ENCODE results near the gene ZIC2. TPM values are rescaled to one million over a fixed set of nuclear protein-coding genes. Genes with fewer than 3 reads are reported as not detected.

Gene ZIC2
- total and polyA plus RNA-seq, 4 donors = 0.18 TPM; not detected in 3

GRCh38 chr13:99992949-99993351, 11.4 kb downstream of the ZIC2 start:
- intact Hi-C loops (cut with DNase I) = no loop called here
- no peak for ATAC-seq (ENCODE audit: low FRiP score)
- no peak for DNase-seq
- no peak overlapping the region for H3K27ac ChIP-seq (ENCODE audit: low read depth in 1 of 2, low read length in 2 of 2)
- H3K36me3 ChIP-seq (ENCODE audit: control insufficient read depth in 1 of 2, insufficient read depth in 2 of 2, low read length in 1 of 2) = no peaks in the 10 kb centered on the region
- H3K27me3 ChIP-seq (ENCODE audit: control insufficient read depth in 1 of 2, insufficient read depth in 2 of 2, low read length in 1 of 2) = no peaks in the 10 kb centered on the region
- H3K9me3 ChIP-seq (ENCODE audit: control insufficient read depth, low read length) = no peaks in the 10 kb centered on the region
- H3K4me1 ChIP-seq (ENCODE audit: control insufficient read depth in 1 of 2, insufficient read depth in 2 of 2, low read length in 2 of 2) = no peaks in the 10 kb centered on the region
- 9 to 18% methylated on average over 3 of the region's 3 CpGs for WGBS, 2 donors
- H3K4me3 ChIP-seq (ENCODE audit: low read length in 2 of 2) = no peak overlapping the region

DNA sequence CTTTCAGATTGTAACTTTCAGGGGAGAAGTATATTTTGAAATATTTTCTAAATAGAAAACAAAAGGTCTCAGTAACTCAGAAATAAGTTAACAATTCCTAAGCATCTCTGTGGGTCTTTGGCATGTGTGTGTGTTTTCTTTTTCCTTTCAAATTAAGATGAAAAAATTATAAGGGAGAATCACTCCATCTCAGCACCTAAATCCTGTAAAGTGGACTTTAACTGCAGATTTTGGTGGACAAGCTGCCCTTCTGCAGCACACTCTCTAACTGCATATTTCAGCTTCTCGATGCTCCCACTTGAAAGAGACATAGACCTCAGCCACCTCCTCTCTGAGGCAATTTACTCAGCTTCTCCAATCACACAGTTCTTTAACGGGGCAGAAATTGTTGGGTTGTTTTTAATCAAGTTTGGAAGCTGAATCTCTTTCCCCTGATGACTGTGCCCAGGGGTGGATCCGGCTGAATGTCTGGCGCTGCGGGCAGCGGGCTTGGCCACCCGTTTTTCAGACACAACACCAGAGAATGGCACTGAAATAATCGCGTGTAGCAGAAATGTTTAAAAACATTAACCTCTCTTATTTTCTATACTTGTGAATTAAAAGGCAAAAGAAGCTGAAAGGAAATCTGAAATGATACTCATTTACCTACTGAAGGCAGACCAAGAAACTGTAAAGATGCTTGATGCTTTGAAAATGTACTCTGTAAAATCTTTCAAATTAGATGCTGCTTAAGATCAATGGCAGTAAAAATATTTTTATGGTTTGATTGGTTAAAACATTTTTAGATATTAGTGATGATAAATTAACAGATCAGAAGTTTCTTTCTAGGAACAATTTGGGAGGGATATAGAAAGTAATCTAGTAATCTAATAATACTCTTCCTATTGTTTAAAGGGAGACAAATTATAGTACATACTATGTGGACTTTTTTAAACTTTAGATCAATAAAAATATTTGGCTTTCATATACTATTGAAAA, 12.4 kb downstream of the ZIC2 start:
- intact Hi-C loops (cut with DNase I) = no loop called here
- DNase-seq (no peak), ATAC-seq (ENCODE audit: low FRiP score) (no peak)
- Histone ChIP-seq H3K4me1 (ENCODE audit: control insufficient read depth in 1 of 2, insufficient read depth in 2 of 2, low read length in 2 of 2) (no peaks in the 10 kb centered on the region), H3K9me3 (ENCODE audit: control insufficient read depth, low read length) (no peaks in the 10 kb centered on the region), H3K4me3 (ENCODE audit: low read length in 2 of 2) (no peak overlapping the region), H3K27me3 (ENCODE audit: control insufficient read depth in 1 of 2, insufficient read depth in 2 of 2, low read length in 1 of 2) (no peaks in the 10 kb centered on the region), H3K27ac (ENCODE audit: low read depth in 1 of 2, low read length in 2 of 2) (no peak overlapping the region), H3K36me3 (ENCODE audit: control insufficient read depth in 1 of 2, insufficient read depth in 2 of 2, low read length in 1 of 2) (no peaks in the 10 kb centered on the region)
- WGBS, 2 donors = 15 to 27% methylated on average over 9 of the region's 9 CpGs

- intact Hi-C loops (cut with DNase I) = no loop called here
- Histone ChIP-seq H3K27me3 (ENCODE audit: control insufficient read depth in 1 of 2, insufficient read depth in 2 of 2, low read length in 1 of 2) (no peaks in the 10 kb centered on the region), H3K4me3 (ENCODE audit: low read length in 2 of 2) (no peak overlapping the region)
Measured at GRCh38 chr13:99994638-99995020, 13.0 kb downstream of the ZIC2 start.

DNA sequence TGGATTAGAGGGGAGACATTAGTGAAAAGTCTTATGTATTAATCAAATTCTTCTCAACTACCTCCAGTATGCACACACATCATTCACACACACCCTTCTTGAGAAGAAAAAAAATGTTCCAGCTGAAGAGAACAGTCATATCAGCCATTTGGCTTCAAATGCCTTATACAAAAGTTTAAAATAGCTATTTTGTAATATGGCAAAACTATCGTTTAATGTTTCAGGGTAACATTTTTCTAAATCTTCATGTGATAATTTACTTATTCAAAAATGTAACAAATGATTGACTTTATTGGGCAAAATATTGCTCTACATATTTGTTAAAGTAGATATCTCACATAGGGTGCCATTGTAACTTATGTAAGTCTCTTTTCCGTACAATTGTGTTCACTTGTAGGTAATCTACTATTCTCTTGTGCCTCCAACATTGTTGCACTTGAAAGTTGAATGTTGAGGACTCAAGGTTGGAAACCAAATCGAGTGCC, 13.6 kb downstream of the ZIC2 start:
- DNase-seq = no peak
- no peaks in the 10 kb centered on the region for H3K4me1 ChIP-seq (ENCODE audit: control insufficient read depth in 1 of 2, insufficient read depth in 2 of 2, low read length in 2 of 2)
- 27 to 29% methylated on average over 3 of the region's 3 CpGs for WGBS, 2 donors
- H3K36me3 ChIP-seq (ENCODE audit: control insufficient read depth in 1 of 2, insufficient read depth in 2 of 2, low read length in 1 of 2) = no peaks in the 10 kb centered on the region
- ATAC-seq (ENCODE audit: low FRiP score) = no peak
- no peak overlapping the region for H3K4me3 ChIP-seq (ENCODE audit: low read length in 2 of 2)
- H3K27ac ChIP-seq (ENCODE audit: low read depth in 1 of 2, low read length in 2 of 2) = no peak overlapping the region
- intact Hi-C loops (cut with DNase I) = no loop called here
- no peaks in the 10 kb centered on the region for H3K9me3 ChIP-seq (ENCODE audit: control insufficient read depth, low read length)
- no peaks in the 10 kb centered on the region for H3K27me3 ChIP-seq (ENCODE audit: control insufficient read depth in 1 of 2, insufficient read depth in 2 of 2, low read length in 1 of 2)

More at GRCh38 chr13:99994638-99995020, 13.0 kb downstream of the ZIC2 start:
- 24 to 30% methylated on average over 1 of the region's 1 CpG for WGBS, 2 donors
- Histone ChIP-seq H3K4me1 (ENCODE audit: control insufficient read depth in 1 of 2, insufficient read depth in 2 of 2, low read length in 2 of 2) (no peaks in the 10 kb centered on the region), H3K27ac (ENCODE audit: low read depth in 1 of 2, low read length in 2 of 2) (no peak overlapping the region), H3K9me3 (ENCODE audit: control insufficient read depth, low read length) (no peaks in the 10 kb centered on the region), H3K36me3 (ENCODE audit: control insufficient read depth in 1 of 2, insufficient read depth in 2 of 2, low read length in 1 of 2) (no peaks in the 10 kb centered on the region)
- no peak for ATAC-seq (ENCODE audit: low FRiP score)
- DNase-seq = no peak

DNA sequence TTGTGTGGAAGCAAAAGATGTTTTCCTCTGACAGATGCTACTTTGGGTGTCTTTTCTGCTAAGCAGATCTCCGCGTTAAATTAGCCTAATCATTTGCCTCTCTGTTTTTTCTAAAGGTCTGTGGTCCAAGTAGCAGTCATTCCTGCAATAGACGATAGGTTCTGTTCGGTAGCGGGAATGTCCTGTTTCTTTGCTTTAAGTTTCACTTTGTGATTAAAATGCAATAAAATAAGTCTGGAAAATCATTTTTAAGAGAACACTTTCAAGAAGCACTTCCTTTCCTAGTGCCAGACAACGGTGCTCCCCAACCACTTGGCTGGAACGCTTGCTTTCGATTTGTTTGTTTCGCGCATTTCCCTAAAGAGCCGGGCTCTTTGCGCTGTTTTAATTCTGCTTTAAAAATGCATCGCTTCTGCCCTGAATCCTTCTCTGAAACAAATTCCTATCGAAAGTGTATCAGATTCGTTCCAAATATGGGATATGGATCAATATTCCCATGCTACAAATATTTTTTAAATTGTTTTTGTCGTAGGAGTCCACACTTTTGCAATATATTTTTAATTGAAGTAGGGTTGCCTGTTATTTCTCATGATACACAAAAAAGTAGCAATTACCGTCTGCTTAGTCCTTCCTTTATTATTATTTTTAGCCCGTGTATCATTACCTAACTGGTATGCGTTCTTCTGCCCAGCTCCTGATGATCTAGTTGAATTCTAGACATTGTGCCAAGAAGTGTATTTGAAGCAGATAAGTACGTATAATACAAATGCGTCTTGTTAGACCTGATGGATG, 14.2 kb downstream of the ZIC2 start:
- no peaks in the 10 kb centered on the region for H3K27me3 ChIP-seq (ENCODE audit: control insufficient read depth in 1 of 2, insufficient read depth in 2 of 2, low read length in 1 of 2)
- 15 to 17% methylated on average over 21 of the region's 21 CpGs for WGBS, 2 donors
- intact Hi-C loops (cut with DNase I) = no loop called here

GRCh38 chr13:99996381-99996973, 14.9 kb downstream of the ZIC2 start:
- no peak for ATAC-seq (ENCODE audit: low FRiP score)
- intact Hi-C loops (cut with DNase I) = no loop called here
- Histone ChIP-seq H3K36me3 (ENCODE audit: control insufficient read depth in 1 of 2, insufficient read depth in 2 of 2, low read length in 1 of 2) (no peaks in the 10 kb centered on the region), H3K4me3 (ENCODE audit: low read length in 2 of 2) (no peak overlapping the region), H3K9me3 (ENCODE audit: control insufficient read depth, low read length) (no peaks in the 10 kb centered on the region), H3K27ac (ENCODE audit: low read depth in 1 of 2, low read length in 2 of 2) (no peak overlapping the region), H3K27me3 (ENCODE audit: control insufficient read depth in 1 of 2, insufficient read depth in 2 of 2, low read length in 1 of 2) (no peaks in the 10 kb centered on the region), H3K4me1 (ENCODE audit: control insufficient read depth in 1 of 2, insufficient read depth in 2 of 2, low read length in 2 of 2) (no peaks in the 10 kb centered on the region)
- WGBS, 2 donors = 24 to 25% methylated on average over 8 of the region's 8 CpGs
- no peak for DNase-seq

More for the DNA sequence above, 14.2 kb downstream of the ZIC2 start:
- H3K36me3 ChIP-seq (ENCODE audit: control insufficient read depth in 1 of 2, insufficient read depth in 2 of 2, low read length in 1 of 2) = no peaks in the 10 kb centered on the region
- no peaks in the 10 kb centered on the region for H3K4me1 ChIP-seq (ENCODE audit: control insufficient read depth in 1 of 2, insufficient read depth in 2 of 2, low read length in 2 of 2)
- no peak overlapping the region for H3K27ac ChIP-seq (ENCODE audit: low read depth in 1 of 2, low read length in 2 of 2)
- no peak overlapping the region for H3K4me3 ChIP-seq (ENCODE audit: low read length in 2 of 2)
- H3K9me3 ChIP-seq (ENCODE audit: control insufficient read depth, low read length) = no peaks in the 10 kb centered on the region
- DNase-seq (no peak), ATAC-seq (ENCODE audit: low FRiP score) (no peak)

DNA sequence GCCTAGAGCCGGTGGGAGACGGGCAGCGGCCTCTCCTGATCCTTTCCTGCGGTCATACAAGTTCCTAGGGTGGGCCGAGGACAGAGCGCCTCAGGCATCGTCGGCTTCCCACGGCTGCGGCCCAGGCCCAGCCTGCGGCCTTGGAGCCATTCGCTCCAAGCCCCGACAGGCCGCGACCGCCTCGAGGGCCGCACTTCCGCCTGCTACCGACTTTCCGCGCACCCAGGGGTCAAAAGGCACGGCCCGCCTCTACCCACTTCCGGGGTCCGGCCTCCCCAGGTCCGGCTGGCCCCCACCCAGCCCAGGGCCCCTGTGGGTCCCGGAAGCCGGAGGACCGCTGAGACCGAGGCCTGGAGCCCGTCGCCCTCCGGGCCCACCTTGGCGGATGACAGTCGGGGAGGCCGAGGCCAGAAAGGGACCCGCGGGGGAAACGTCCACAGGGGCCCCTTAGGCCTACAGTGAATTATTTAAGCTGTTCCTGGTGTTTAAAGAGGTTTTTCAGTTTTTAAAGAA, 16.2 kb downstream of the ZIC2 start:
- H3K4me3 ChIP-seq (ENCODE audit: low read length in 2 of 2) = no peak overlapping the region
- H3K27me3 ChIP-seq (ENCODE audit: control insufficient read depth in 1 of 2, insufficient read depth in 2 of 2, low read length in 1 of 2) = no peaks in the 10 kb centered on the region
- DNase-seq = no peak
- no peaks in the 10 kb centered on the region for H3K4me1 ChIP-seq (ENCODE audit: control insufficient read depth in 1 of 2, insufficient read depth in 2 of 2, low read length in 2 of 2)
- H3K9me3 ChIP-seq (ENCODE audit: control insufficient read depth, low read length) = no peaks in the 10 kb centered on the region
- H3K27ac ChIP-seq (ENCODE audit: low read depth in 1 of 2, low read length in 2 of 2) = no peak overlapping the region
- WGBS, 2 donors = 51 to 55% methylated on average over 39 to 40 of the region's 40 CpGs
- no peaks in the 10 kb centered on the region for H3K36me3 ChIP-seq (ENCODE audit: control insufficient read depth in 1 of 2, insufficient read depth in 2 of 2, low read length in 1 of 2)
- intact Hi-C loops (cut with DNase I) = no loop called here
- ATAC-seq (ENCODE audit: low FRiP score) = peak; percentile 7

DNA sequence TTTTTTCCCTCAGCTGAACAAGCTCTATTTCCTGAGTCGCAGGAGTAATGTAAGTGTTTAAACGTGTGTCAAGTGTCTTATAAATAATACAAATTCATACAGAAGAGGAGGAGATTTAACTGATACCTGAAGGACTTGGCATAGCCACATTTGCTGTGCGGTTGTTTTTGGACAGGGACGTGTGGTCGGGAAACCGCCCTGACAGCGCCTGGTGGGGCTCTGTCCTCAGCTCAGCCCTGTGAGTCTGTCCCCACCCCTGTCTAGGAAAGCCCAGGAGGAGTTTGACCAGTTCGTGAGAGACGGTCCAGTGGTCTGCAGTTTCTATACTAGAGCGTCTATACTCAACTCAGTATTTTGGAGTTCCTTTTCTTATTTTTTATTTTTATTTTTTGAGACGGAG, 16.7 kb downstream of the ZIC2 start:
- intact Hi-C loops (cut with DNase I) = no loop called here
- no peaks in the 10 kb centered on the region for H3K27me3 ChIP-seq (ENCODE audit: control insufficient read depth in 1 of 2, insufficient read depth in 2 of 2, low read length in 1 of 2)

More for the DNA sequence above, 16.7 kb downstream of the ZIC2 start:
- no peak overlapping the region for H3K27ac ChIP-seq (ENCODE audit: low read depth in 1 of 2, low read length in 2 of 2)
- WGBS, 2 donors = 93 to 94% methylated on average over 11 of the region's 11 CpGs
- ATAC-seq (ENCODE audit: low FRiP score) (no peak), DNase-seq (no peak)
- H3K9me3 ChIP-seq (ENCODE audit: control insufficient read depth, low read length) = peaks cover 1% of the 10 kb centered on the region
- no peaks in the 10 kb centered on the region for H3K36me3 ChIP-seq (ENCODE audit: control insufficient read depth in 1 of 2, insufficient read depth in 2 of 2, low read length in 1 of 2)
- H3K4me1 ChIP-seq (ENCODE audit: control insufficient read depth in 1 of 2, insufficient read depth in 2 of 2, low read length in 2 of 2) = no peaks in the 10 kb centered on the region
- H3K4me3 ChIP-seq (ENCODE audit: low read length in 2 of 2) = no peak overlapping the region

Data from aorta (tissue), 5 donors.